BJ (cell line): ENCODE measurements around the gene COL6A1. TPM values are rescaled to one million over a fixed set of nuclear protein-coding genes. Genes with fewer than 3 reads are reported as not detected.
"Not testable (repeated sequence)": the region's sequence is repeated elsewhere in the genome, so short reads cannot be mapped to it uniquely, and the experiment has no call there.

Experiments
- CTCF ChIA-PET: fragments of 350-600 bp; formaldehyde crosslinking; extraction: SDS; loops from one replicate; lab custom pipeline; 2021; ENCODE audit warnings: antibody characterized with exemption, inconsistent platforms; lab: Yijun Ruan, JAX
- POLR2A ChIA-PET: fragments of 300-600 bp; sonication (Branson Sonifier 250); formaldehyde crosslinking; extraction: SDS; loops from one replicate; lab custom pipeline; 2021; ENCODE audit warnings: antibody characterized with exemption; lab: Charles Lee
- DNase-seq: peaks from one replicate; pipeline ENCODE4 v3.0.0-alpha.2; 2011; ENCODE audit warnings: low read depth
- H3K27me3 ChIP-seq: 2 replicates; pipeline ENCODE4 v1.6.0; 2011; ENCODE audit warnings: low read length; ENCODE audit not compliant: control insufficient read depth, insufficient read depth
- H3K36me3 ChIP-seq: 2 replicates; pipeline ENCODE4 v1.5.1; 2011; ENCODE audit warnings: low read length; ENCODE audit not compliant: control insufficient read depth, insufficient read depth
- H3K4me3 ChIP-seq: 2 replicates; pipeline ENCODE4 v1.5.1; 2011; ENCODE audit warnings: low read depth, mild to moderate bottlenecking, control low read depth, low read length
- CTCF ChIP-seq: IDR thresholded peaks from 2 replicates; pipeline ENCODE4 v1.5.1; 2011; ENCODE audit warnings: low read depth, mild to moderate bottlenecking, control low read depth, inconsistent platforms, low read length, moderate library complexity; ENCODE audit not compliant: insufficient read depth
- polyA plus RNA-seq: library from polyadenylated mRNA; depleted of rRNA; stranded (reverse); fragments of >200 nt; gene quantifications from 2 replicates; pipeline ENCODE4 v1.2.3, GENCODE V29; 2011

The COL6A1 gene
- polyA plus RNA-seq, 1 experiment: 672 TPM

GRCh38 chr21:45951676-45952075, 29.9 kb upstream of the COL6A1 start:
- TF ChIP-seq CTCF: no peak
- CTCF ChIA-PET: interaction anchor here (1.0 to 1.4 kb wide), 2 partner anchors 12 to 22 kb away, joined by 3 to 4 read pairs; no protein-coding TSS in a partner anchor
- no peaks in the 10 kb centered on the region for H3K36me3 ChIP-seq
- no peak for DNase-seq
- POLR2A ChIA-PET: no interaction called here
- no peak overlapping the region for H3K4me3 ChIP-seq
- peaks cover 5% of the 10 kb centered on the region; the same call in 1 of the 2 replicates for H3K27me3 ChIP-seq

GRCh38 chr21:45952527-45952926, 29.0 kb upstream of the COL6A1 start:
- POLR2A ChIA-PET, H3K27me3 ChIP-seq, H3K36me3 ChIP-seq, H3K4me3 ChIP-seq, DNase-seq: not testable (repeated sequence)
- CTCF ChIA-PET: interaction anchor here (1.0 kb wide), 1 partner anchor 13 kb away, joined by 3 read pairs; no protein-coding TSS in a partner anchor

GRCh38 chr21:45952974-45953373, 28.6 kb upstream of the COL6A1 start:
- TF ChIP-seq CTCF: no peak
- H3K27me3 ChIP-seq: peaks cover 7% of the 10 kb centered on the region
- H3K36me3 ChIP-seq: no peaks in the 10 kb centered on the region
- POLR2A ChIA-PET: no interaction called here
- CTCF ChIA-PET: interaction anchor here (2.1 kb wide), 1 partner anchor 17 kb away, joined by 13 read pairs; no protein-coding TSS in a partner anchor
- no peak overlapping the region for H3K4me3 ChIP-seq
- DNase-seq: no peak

GRCh38 chr21:45954261-45954660, 27.3 kb upstream of the COL6A1 start:
- Histone ChIP-seq H3K4me3 (no peak overlapping the region), H3K36me3 (no peaks in the 10 kb centered on the region), H3K27me3 (peaks cover 5% of the 10 kb centered on the region)
- POLR2A ChIA-PET: no interaction called here
- no peak for DNase-seq
- CTCF ChIA-PET: interaction anchor here (0.6 to 2.1 kb wide), 6 partner anchors 10 to 290 kb away, joined by 3 to 13 read pairs (median 5); no protein-coding TSS in a partner anchor
- TF ChIP-seq CTCF: peak; percentile 56

- no peaks in the 10 kb centered on the region for H3K36me3 ChIP-seq
- CTCF ChIA-PET: interaction anchor here (0.6 to 2.1 kb wide), 4 partner anchors 15 to 291 kb away, joined by 4 to 13 read pairs (median 6); no protein-coding TSS in a partner anchor
Measured at GRCh38 chr21:45954921-45955320, 26.6 kb upstream of the COL6A1 start.

More at GRCh38 chr21:45954921-45955320, 26.6 kb upstream of the COL6A1 start:
- Histone ChIP-seq H3K27me3 (peaks cover 5% of the 10 kb centered on the region), H3K4me3 (no peak overlapping the region)
- DNase-seq: no peak
- POLR2A ChIA-PET: no interaction called here
- no peak for TF ChIP-seq CTCF
